Measurements from ENCODE around the gene GALNT15.

GRCh38 chr3:16204751-16205150, 30.3 kb downstream of the GALNT15 start:
- TF ChIP-seq CTCF (conservative IDR thresholded peaks at IDR 0.05) (no peak), EZH2 (IDR thresholded peaks at IDR 0.05; ENCODE audit: low read depth) (no peak)
